Forelimb muscle (tissue), 1 donor: ENCODE data around the gene ALG2. TPM values are rescaled to one million over a fixed set of nuclear protein-coding genes. Genes with fewer than 3 reads are reported as not detected.
A peak's percentile ranks its signal among the peaks of the same experiment; 100 is the strongest.

ENCODE experiments used
- DNase-seq: peaks from one replicate; pipeline ENCODE4 v3.0.0-alpha.2; 2013; ENCODE audit warnings: low read depth
- polyA plus RNA-seq: library from polyadenylated mRNA; unstranded; fragments of 120-200 nt; gene quantifications from one replicate; pipeline ENCODE4 v1.2.1, GENCODE V29; 2013; ENCODE audit not compliant: insufficient read length

The ALG2 gene
- polyA plus RNA-seq: 17.5 TPM

GRCh38 chr9:99221621-99222415, at the start of gene ALG2, which contains the start of gene SEC61B:
TSS of gene ALG2 (minus strand) at chr9:99221942. CDS start at chr9:99221894, 48 bp downstream.
TSS of gene SEC61B (plus strand) at chr9:99222282. CDS start at chr9:99222364, 82 bp downstream.
- DNase-seq: peak; percentile 88

GRCh38 chr9:99270491-99270890, 48.7 kb upstream of the ALG2 start:
- DNase-seq: no peak

- DNase-seq: no peak
Measured at GRCh38 chr9:99269416-99269815, 47.7 kb upstream of the ALG2 start.

GRCh38 chr9:99266255-99267023, 44.7 kb upstream of the ALG2 start:
- DNase-seq: no peak

GRCh38 chr9:99265691-99266090, 43.9 kb upstream of the ALG2 start:
- no peak for DNase-seq

- DNase-seq: no peak
Measured at GRCh38 chr9:99264070-99264680, 42.4 kb upstream of the ALG2 start.

GRCh38 chr9:99262949-99263418, 41.2 kb upstream of the ALG2 start:
- no peak for DNase-seq

GRCh38 chr9:99261923-99262322, 40.2 kb upstream of the ALG2 start:
- no peak for DNase-seq

- no peak for DNase-seq
Measured at GRCh38 chr9:99259231-99259918, 37.6 kb upstream of the ALG2 start.

- no peak for DNase-seq
Measured at GRCh38 chr9:99257723-99258389, 36.1 kb upstream of the ALG2 start.

GRCh38 chr9:99255651-99256050, 33.9 kb upstream of the ALG2 start:
- DNase-seq: no peak

- DNase-seq: no peak
Measured at GRCh38 chr9:99253772-99254431, 32.2 kb upstream of the ALG2 start.

- DNase-seq: no peak
Measured at GRCh38 chr9:99253134-99253533, 31.4 kb upstream of the ALG2 start.

GRCh38 chr9:99251157-99251556, 29.4 kb upstream of the ALG2 start:
- no peak for DNase-seq

- DNase-seq: no peak
Measured at GRCh38 chr9:99249619-99250018, 27.9 kb upstream of the ALG2 start.

GRCh38 chr9:99244344-99245260, 22.9 kb upstream of the ALG2 start:
- DNase-seq: no peak

GRCh38 chr9:99241106-99241505, 19.4 kb upstream of the ALG2 start:
- no peak for DNase-seq

- DNase-seq: no peak
Measured at GRCh38 chr9:99239341-99240060, 17.8 kb upstream of the ALG2 start.

GRCh38 chr9:99238331-99238730, 16.6 kb upstream of the ALG2 start:
- no peak for DNase-seq
